Immature natural killer cell (primary cell): Measurements from ENCODE around the gene MEPE. TPM values are rescaled to one million over a fixed set of nuclear protein-coding genes. Genes with fewer than 3 reads are reported as not detected.

Source experiments
- DNase-seq, 3 donors: peaks; one replicate each; pipeline ENCODE4 v3.0.0; 2022; ENCODE audit warnings: mixed read lengths in 1 of 3
- H3K27ac Mint-ChIP-seq, 6 donors: one replicate each; pipeline ENCODE4 v1.8.0; 2020; ENCODE audit warnings: mixed read lengths in 6 of 6, mild to moderate bottlenecking in 5 of 6, inconsistent platforms in 4 of 6, moderate library complexity in 3 of 6
- H3K27me3 Mint-ChIP-seq, 3 donors: one replicate each; pipeline ENCODE4 v1.8.0; 2020 to 2021; ENCODE audit warnings: low read depth in 3 of 3, mild to moderate bottlenecking in 3 of 3, mixed read lengths in 3 of 3, moderate library complexity in 3 of 3, inconsistent platforms in 1 of 3
- H3K36me3 Mint-ChIP-seq, 3 donors: one replicate each; pipeline ENCODE4 v1.8.0; 2020; ENCODE audit warnings: mixed read lengths in 3 of 3, inconsistent platforms in 2 of 3, mild to moderate bottlenecking in 2 of 3
- H3K4me1 Mint-ChIP-seq, 2 donors: one replicate each; pipeline ENCODE4 v1.8.0; 2020; ENCODE audit warnings: inconsistent platforms in 2 of 2, mild to moderate bottlenecking in 2 of 2, mixed read lengths in 2 of 2, moderate library complexity in 1 of 2
- H3K4me3 Mint-ChIP-seq, 5 donors: one replicate each; pipeline ENCODE4 v1.8.0; 2020; ENCODE audit warnings: mild to moderate bottlenecking in 5 of 5, mixed read lengths in 5 of 5, inconsistent platforms in 3 of 5, moderate library complexity in 3 of 5
- H3K9me3 Mint-ChIP-seq, 6 donors: one replicate each; pipeline ENCODE4 v1.8.0; 2020; ENCODE audit warnings: mild to moderate bottlenecking in 6 of 6, mixed read lengths in 6 of 6, inconsistent platforms in 4 of 6, moderate library complexity in 3 of 6
- polyA plus RNA-seq, 3 donors: library from polyadenylated mRNA; unstranded; fragments of 300-500 nt; fragmentation: Illumina TruSeq; gene quantifications; one replicate each; pipeline ENCODE4 v1.2.3, GENCODE V29; 2021

The MEPE gene
- polyA plus RNA-seq, 3 donors from 2014 or later, result not detected

- Mint-ChIP-seq H3K9me3 (no peaks in the 10 kb centered on the region), H3K27ac (peak overlapping the region in 1 of 6 donors; percentile 73), H3K27me3 (peaks cover 0 to 2% (median 0%) of the 10 kb centered on the region in 3 donors), H3K4me1 (peaks cover 4 to 16% of the 10 kb centered on the region in 2 donors), H3K4me3 (no peak overlapping the region), H3K36me3 (no peaks in the 10 kb centered on the region)
- DNase-seq, result no peak
These were observed 18.6 kb downstream of the MEPE start for GRCh38 chr4:87851332-87851731.

- Mint-ChIP-seq H3K9me3 (no peaks in the 10 kb centered on the region), H3K27ac (no peak overlapping the region), H3K4me1 (peaks cover 4 to 16% of the 10 kb centered on the region in 2 donors), H3K27me3 (peaks cover 0 to 2% (median 0%) of the 10 kb centered on the region in 3 donors), H3K36me3 (no peaks in the 10 kb centered on the region), H3K4me3 (no peak overlapping the region)
- no peak for DNase-seq
These were observed 19.2 kb downstream of the MEPE start for GRCh38 chr4:87851953-87852352.

GRCh38 chr4:87853108-87853507 is 20.3 kb downstream of the MEPE start:
- Mint-ChIP-seq H3K4me3 (no peak overlapping the region), H3K4me1 (peaks cover 4 to 16% of the 10 kb centered on the region in 2 donors), H3K36me3 (no peaks in the 10 kb centered on the region), H3K9me3 (no peaks in the 10 kb centered on the region), H3K27me3 (peaks cover 0 to 4% (median 0%) of the 10 kb centered on the region in 3 donors), H3K27ac (no peak overlapping the region)
- peak in 2 of 3 donors; percentile 20 to 21 for DNase-seq

- peaks cover under 1 to 4% (median 2%) of the 10 kb centered on the region in 3 donors for H3K27me3 Mint-ChIP-seq
- no peaks in the 10 kb centered on the region for H3K9me3 Mint-ChIP-seq
- no peak overlapping the region for H3K27ac Mint-ChIP-seq
- no peak overlapping the region for H3K4me3 Mint-ChIP-seq
- H3K36me3 Mint-ChIP-seq, result no peaks in the 10 kb centered on the region
- no peak for DNase-seq
- peaks cover 4 to 12% of the 10 kb centered on the region in 2 donors for H3K4me1 Mint-ChIP-seq
These were observed 21.1 kb downstream of the MEPE start for GRCh38 chr4:87853891-87854290.

- H3K4me3 Mint-ChIP-seq, result no peak overlapping the region
- no peaks in the 10 kb centered on the region for H3K36me3 Mint-ChIP-seq
- no peak for DNase-seq
- no peak overlapping the region for H3K27ac Mint-ChIP-seq
- H3K27me3 Mint-ChIP-seq, result peaks cover 2 to 3% (median 3%) of the 10 kb centered on the region in 3 donors
- no peaks in the 10 kb centered on the region for H3K9me3 Mint-ChIP-seq
- H3K4me1 Mint-ChIP-seq, result no peaks in the 10 kb centered on the region
These were observed 22.8 kb downstream of the MEPE start for GRCh38 chr4:87855559-87855958.

- DNase-seq, result no peak
- no peaks in the 10 kb centered on the region for H3K4me1 Mint-ChIP-seq
- H3K9me3 Mint-ChIP-seq, result no peaks in the 10 kb centered on the region
- H3K36me3 Mint-ChIP-seq, result no peaks in the 10 kb centered on the region
- H3K27me3 Mint-ChIP-seq, result peaks cover 2 to 3% (median 3%) of the 10 kb centered on the region in 3 donors
- H3K27ac Mint-ChIP-seq, result no peak overlapping the region
- H3K4me3 Mint-ChIP-seq, result no peak overlapping the region
These were observed 24.0 kb downstream of the MEPE start for GRCh38 chr4:87856816-87857215.

- Mint-ChIP-seq H3K4me1 (no peaks in the 10 kb centered on the region), H3K4me3 (no peak overlapping the region), H3K27me3 (peaks cover 2 to 3% (median 3%) of the 10 kb centered on the region in 3 donors), H3K36me3 (no peaks in the 10 kb centered on the region), H3K27ac (no peak overlapping the region), H3K9me3 (no peaks in the 10 kb centered on the region)
- no peak for DNase-seq
These were observed 25.0 kb downstream of the MEPE start for GRCh38 chr4:87857789-87858188.

GRCh38 chr4:87862236-87862635 is 29.5 kb downstream of the MEPE start:
- H3K4me1 Mint-ChIP-seq, result no peaks in the 10 kb centered on the region
- DNase-seq, result no peak
- H3K27ac Mint-ChIP-seq, result no peak overlapping the region
- H3K36me3 Mint-ChIP-seq, result no peaks in the 10 kb centered on the region
- peaks cover 4 to 5% (median 5%) of the 10 kb centered on the region in 3 donors for H3K27me3 Mint-ChIP-seq
- H3K4me3 Mint-ChIP-seq, result no peak overlapping the region
- H3K9me3 Mint-ChIP-seq, result no peaks in the 10 kb centered on the region

GRCh38 chr4:87863486-87863885 is 30.7 kb downstream of the MEPE start:
- Mint-ChIP-seq H3K9me3 (no peaks in the 10 kb centered on the region), H3K4me1 (no peaks in the 10 kb centered on the region), H3K36me3 (no peaks in the 10 kb centered on the region), H3K27ac (no peak overlapping the region), H3K4me3 (no peak overlapping the region), H3K27me3 (peaks cover 3 to 8% (median 7%) of the 10 kb centered on the region in 3 donors)
- no peak for DNase-seq

- Mint-ChIP-seq H3K4me3 (no peak overlapping the region), H3K36me3 (no peaks in the 10 kb centered on the region), H3K27ac (no peak overlapping the region), H3K27me3 (peaks cover 3 to 6% (median 6%) of the 10 kb centered on the region in 3 donors), H3K4me1 (no peaks in the 10 kb centered on the region), H3K9me3 (no peaks in the 10 kb centered on the region)
- DNase-seq, result no peak
These were observed 31.6 kb downstream of the MEPE start for GRCh38 chr4:87864321-87864720.

GRCh38 chr4:87865288-87865687 is 32.5 kb downstream of the MEPE start:
- DNase-seq, result no peak
- no peak overlapping the region for H3K4me3 Mint-ChIP-seq
- H3K4me1 Mint-ChIP-seq, result no peaks in the 10 kb centered on the region
- H3K36me3 Mint-ChIP-seq, result no peaks in the 10 kb centered on the region
- no peak overlapping the region for H3K27ac Mint-ChIP-seq
- peaks cover 3 to 6% (median 6%) of the 10 kb centered on the region in 3 donors for H3K27me3 Mint-ChIP-seq
- H3K9me3 Mint-ChIP-seq, result no peaks in the 10 kb centered on the region

- Mint-ChIP-seq H3K36me3 (no peaks in the 10 kb centered on the region), H3K27me3 (peaks cover 3 to 6% (median 6%) of the 10 kb centered on the region in 3 donors), H3K4me3 (no peak overlapping the region), H3K27ac (no peak overlapping the region), H3K4me1 (no peaks in the 10 kb centered on the region), H3K9me3 (no peaks in the 10 kb centered on the region)
- no peak for DNase-seq
These were observed 33.3 kb downstream of the MEPE start for GRCh38 chr4:87865960-87866598.

- DNase-seq, result no peak
- Mint-ChIP-seq H3K9me3 (no peaks in the 10 kb centered on the region), H3K27me3 (peaks cover 2 to 12% (median 6%) of the 10 kb centered on the region in 3 donors), H3K27ac (no peak overlapping the region), H3K4me3 (no peak overlapping the region), H3K4me1 (no peaks in the 10 kb centered on the region), H3K36me3 (no peaks in the 10 kb centered on the region)
These were observed 35.8 kb downstream of the MEPE start for GRCh38 chr4:87868522-87868921.

GRCh38 chr4:87872028-87872427 is 39.3 kb downstream of the MEPE start:
- Mint-ChIP-seq H3K27ac (no peak overlapping the region), H3K36me3 (no peaks in the 10 kb centered on the region), H3K9me3 (no peaks in the 10 kb centered on the region), H3K4me3 (no peak overlapping the region), H3K4me1 (peaks cover 0 to 7% of the 10 kb centered on the region in 2 donors), H3K27me3 (peaks cover 2 to 17% (median 5%) of the 10 kb centered on the region in 3 donors)
- DNase-seq, result no peak

GRCh38 chr4:87875191-87875590 is 42.4 kb downstream of the MEPE start:
- Mint-ChIP-seq H3K9me3 (no peaks in the 10 kb centered on the region), H3K36me3 (no peaks in the 10 kb centered on the region)
- no peak for DNase-seq

More at GRCh38 chr4:87875191-87875590, 42.4 kb downstream of the MEPE start:
- Mint-ChIP-seq H3K4me1 (peaks cover 0 to 7% of the 10 kb centered on the region in 2 donors), H3K27ac (no peak overlapping the region), H3K27me3 (peaks cover 1 to 15% (median 1%) of the 10 kb centered on the region in 3 donors), H3K4me3 (no peak overlapping the region)
